HCT116 (cell line): ENCODE results near the gene AK6. TPM values are rescaled to one million over a fixed set of nuclear protein-coding genes. Genes with fewer than 3 reads are reported as not detected.

Experiments
- ATAC-seq: fragments of 200-7000 bp; cut with Tn5 transposase; 2 replicates; pipeline ENCODE4 v1.9.1; 2020; ENCODE audit warnings: mild to moderate bottlenecking, moderate library complexity
- BruUV-seq: library from RNA; stranded (reverse); fragments of 400-500 nt; replicated peaks from 2 replicates; lab custom pipeline; 2021; lab: Mats Ljungman, UMichigan
- CTCF ChIA-PET: fragments of 300-600 bp; sonication (Branson Sonifier 250); formaldehyde crosslinking; loops from one replicate; lab custom pipeline; 2021; ENCODE audit warnings: antibody characterized with exemption; lab: Charles Lee
- POLR2A ChIA-PET: fragments of 300-600, 350-600 bp; sonication (Branson Sonifier 250); formaldehyde crosslinking; loops from one replicate; lab custom pipeline; 2021; ENCODE audit warnings: antibody characterized with exemption; lab: Charles Lee
- RAD21 ChIA-PET, 2 experiments: fragments of 300-600 bp; sonication (Branson Sonifier 250); formaldehyde crosslinking; loops; one replicate each; lab custom pipeline; 2023; ENCODE audit warnings: low total read pairs in 2 of 2; ENCODE audit not compliant: uncharacterized antibody in 2 of 2, unreplicated experiment in 2 of 2, low non-redundant PET in 1 of 2; lab: Charles Lee
- DNase-seq: peaks from one replicate; pipeline ENCODE4 v3.0.0-alpha.2; 2010; ENCODE audit warnings: low read depth, low spot score
- H2AFZ ChIP-seq: fragments of 200-600 bp; shearing (Covaris generic), sonication (generic); 2 replicates; pipeline ENCODE4 v1.6.1; 2017; ENCODE audit warnings: low read depth, mixed run types, mixed read lengths, antibody characterized with exemption, low read length; ENCODE audit not compliant: poor library complexity, severe bottlenecking
- H3K27ac ChIP-seq: 2 replicates; pipeline ENCODE4 v1.5.1; 2012; ENCODE audit warnings: low read depth, low read length
- H3K27me3 ChIP-seq: fragments of 200-600 bp; sonication (generic); 2 replicates; pipeline ENCODE4 v1.6.1; 2016; ENCODE audit warnings: mixed run types, low read length, mixed read lengths; ENCODE audit not compliant: insufficient read depth
- H3K36me3 ChIP-seq, 2 experiments: fragments of 200-500 bp in 1 of 2; fragments of 200-600 bp in 1 of 2; sonication (Bioruptor generic) in 1 of 2; sonication (generic) in 1 of 2; 2 replicates each; pipeline versions ENCODE4 v1.5.1 to v1.6.1; 2014 to 2016; ENCODE audit warnings: low read length in 2 of 2, inconsistent platforms in 1 of 2, mixed read lengths in 1 of 2, mixed run types in 1 of 2; ENCODE audit not compliant: insufficient read depth in 2 of 2, control insufficient read depth in 1 of 2
- H3K4me1 ChIP-seq, 2 experiments: fragments of 200-600 bp in 1 of 2; sonication (generic) in 1 of 2; 2 replicates each; pipeline versions ENCODE4 v1.5.1 to v1.6.1; 2012 to 2017; ENCODE audit warnings: low read length in 2 of 2, inconsistent platforms in 1 of 2, mild to moderate bottlenecking in 1 of 2, mixed read lengths in 1 of 2, mixed run types in 1 of 2, moderate library complexity in 1 of 2; ENCODE audit not compliant: insufficient read depth in 2 of 2, control insufficient read depth in 1 of 2
- H3K4me2 ChIP-seq: fragments of 200-600 bp; sonication (generic); 2 replicates; pipeline ENCODE4 v1.6.1; 2017; ENCODE audit warnings: mixed run types, low read length, mixed read lengths
- H3K4me3 ChIP-seq, 2 experiments: fragments of 200-600 bp in 1 of 2; sonication (generic) in 1 of 2; replicated peaks in 1 of 2; 2 replicates each; pipeline ENCODE4 v1.5.1; 2011 to 2016; ENCODE audit warnings: low read length in 2 of 2, control low read depth in 1 of 2, low read depth in 1 of 2, mild to moderate bottlenecking in 1 of 2, mixed read lengths in 1 of 2, mixed run types in 1 of 2
- H3K79me2 ChIP-seq: fragments of 200-600 bp; sonication (generic); 2 replicates; pipeline ENCODE4 v1.6.1; 2017; ENCODE audit warnings: mild to moderate bottlenecking, mixed run types, low read length, moderate library complexity, mixed read lengths; ENCODE audit not compliant: insufficient read depth
- H3K9ac ChIP-seq: fragments of 200-600 bp; sonication (generic); 2 replicates; pipeline ENCODE4 v1.6.1; 2016; ENCODE audit warnings: low read length, mixed read lengths
- H3K9me2 ChIP-seq: fragments of 200-600 bp; sonication (generic), shearing (Covaris generic); 2 replicates; pipeline ENCODE4 v1.6.1; 2017; ENCODE audit warnings: mixed run types, mild to moderate bottlenecking, moderate library complexity; ENCODE audit not compliant: insufficient read depth
- H3K9me3 ChIP-seq, 2 experiments: fragments of 200-500 bp in 1 of 2; fragments of 200-600 bp in 1 of 2; sonication (Bioruptor generic) in 1 of 2; sonication (generic) in 1 of 2; 2 replicates each; pipeline ENCODE4 v1.6.1; 2014 to 2017; ENCODE audit warnings: low read length in 2 of 2, mixed read lengths in 2 of 2, inconsistent platforms in 1 of 2, low read depth in 1 of 2, mild to moderate bottlenecking in 1 of 2, mixed run types in 1 of 2, moderate library complexity in 1 of 2; ENCODE audit not compliant: control insufficient read depth in 1 of 2, insufficient read depth in 1 of 2
- H4K20me1 ChIP-seq: fragments of 200-600 bp; sonication (generic), shearing (Covaris generic); 2 replicates; pipeline ENCODE4 v1.6.1; 2017; ENCODE audit warnings: mixed run types, mild to moderate bottlenecking, moderate library complexity; ENCODE audit not compliant: insufficient read depth
- ATF3 ChIP-seq: IDR thresholded peaks from 2 replicates; pipeline ENCODE4 v1.6.1; 2012
- CTCF ChIP-seq, 3 experiments: fragments of 200-600 bp in 1 of 3; sonication (generic) in 1 of 3; IDR thresholded peaks in 2 of 3; conservative IDR thresholded peaks in 1 of 3; 2 replicates each; pipeline ENCODE4 v1.5.1; 2012 to 2017; ENCODE audit warnings: low read depth in 2 of 3, low read length in 2 of 3, antibody characterized with exemption in 1 of 3, borderline replicate concordance in 1 of 3, control low read depth in 1 of 3, mild to moderate bottlenecking in 1 of 3, mixed read lengths in 1 of 3, mixed run types in 1 of 3, moderate library complexity in 1 of 3; ENCODE audit not compliant: insufficient read depth in 1 of 3
- EGR1 ChIP-seq: IDR thresholded peaks from 2 replicates; pipeline ENCODE4 v1.6.1; 2012; ENCODE audit warnings: low read depth
- ELF1 ChIP-seq: IDR thresholded peaks from 2 replicates; pipeline ENCODE4 v1.6.1; 2012; ENCODE audit warnings: low read depth, borderline replicate concordance
- EZH2 ChIP-seq: fragments of 200-600 bp; sonication (generic); IDR thresholded peaks from 2 replicates; pipeline ENCODE4 v1.6.1; 2017; ENCODE audit warnings: antibody characterized with exemption, mixed run types
- FOSL1 ChIP-seq: IDR thresholded peaks from 2 replicates; pipeline ENCODE4 v1.6.1; 2012; ENCODE audit warnings: low read depth
- JUND ChIP-seq: IDR thresholded peaks from 2 replicates; pipeline ENCODE4 v1.6.1; 2012
- MAX ChIP-seq: IDR thresholded peaks from 2 replicates; pipeline ENCODE4 v1.6.1; 2012
- POLR2A ChIP-seq: IDR thresholded peaks from 2 replicates; pipeline ENCODE4 v1.7.0; 2011; ENCODE audit warnings: borderline replicate concordance; ENCODE audit not compliant: insufficient read depth, insufficient read length; ENCODE audit errors: extremely low read depth
- POLR2AphosphoS5 ChIP-seq: IDR thresholded peaks from 2 replicates; pipeline ENCODE4 v1.6.1; 2011; ENCODE audit warnings: mild to moderate bottlenecking, low read depth, low read length, moderate library complexity
- SIN3A ChIP-seq: IDR thresholded peaks from 2 replicates; pipeline ENCODE4 v1.6.1; 2012; ENCODE audit warnings: low read depth
- SP1 ChIP-seq: IDR thresholded peaks from 2 replicates; pipeline ENCODE4 v1.6.1; 2012; ENCODE audit warnings: low read depth
- SRF ChIP-seq: IDR thresholded peaks from 2 replicates; pipeline ENCODE4 v1.6.1; 2012; ENCODE audit warnings: low read depth
- YY1 ChIP-seq: IDR thresholded peaks from 2 replicates; pipeline ENCODE4 v1.6.1; 2011; ENCODE audit warnings: low read length, low read depth, moderate library complexity, mild to moderate bottlenecking; ENCODE audit not compliant: insufficient replicate concordance; ENCODE audit errors: extremely low read depth
- ZFX ChIP-seq: fragments of 450-650 bp; IDR thresholded peaks from 2 replicates; pipeline ENCODE4 v1.6.1; 2017
- intact Hi-C: fragments of 100-400 bp; cut with micrococcal nuclease; formaldehyde crosslinking; loops from 2 replicates; pipeline ENCODE4 v1.10.0; 2022
- total RNA-seq: library from RNA; stranded (reverse); gene quantifications from one replicate; pipeline ENCODE4 v1.2.1, GENCODE V29; 2021; ENCODE audit not compliant: unreplicated experiment

The AK6 gene
- total RNA-seq, 1 experiment from 2014 or later, result 33.4 TPM

GRCh38 chr5:69418554-69418953, 49.2 kb upstream of the AK6 start (continued):
- TF ChIP-seq SIN3A (no peak), JUND (no peak), ZFX (no peak), ATF3 (no peak), POLR2AphosphoS5 (no peak), POLR2A (no peak), ELF1 (no peak)
- TF ChIP-seq, all 23 proteins: peak for 0

- ChIA-PET CTCF (no interaction called here), POLR2A (no interaction called here), RAD21 (no interaction called here)
- DNase-seq (no peak), ATAC-seq (no peak)
- Histone ChIP-seq H3K27ac (no peak overlapping the region), H3K4me1 (peaks cover 5 to 17% of the 10 kb centered on the region in 2 experiments; a peak in 3 of 4 replicates), H3K36me3 (peaks cover 0 to 13% of the 10 kb centered on the region in 2 experiments; a peak in 1 of 4 replicates), H3K9me2 (no peaks in the 10 kb centered on the region), H3K79me2 (peaks cover 21% of the 10 kb centered on the region), H3K4me2 (peak overlapping the region; percentile 82), H3K9me3 (no peaks in the 10 kb centered on the region), H2AFZ (no peak overlapping the region), H4K20me1 (no peaks in the 10 kb centered on the region), H3K9ac (no peak overlapping the region), H3K27me3 (no peaks in the 10 kb centered on the region), H3K4me3 (no peak overlapping the region; a peak in 2 of 4 replicates)
- intact Hi-C loops, result no loop called here
- no peak for TF ChIP-seq FOSL1
- no peak for TF ChIP-seq ELF1
- TF ChIP-seq JUND, result no peak
- no peak for TF ChIP-seq POLR2A
- no peak for TF ChIP-seq EZH2
- TF ChIP-seq CTCF (IDR thresholded peaks at IDR 0.05 in 2 of 3, conservative IDR thresholded peaks at IDR 0.05 in 1 of 3; ENCODE audit: borderline replicate concordance in 1 of 3, insufficient read depth in 1 of 3, low read depth in 2 of 3, low read length in 2 of 3), result no peak
- no peak for TF ChIP-seq YY1
- no peak for TF ChIP-seq SRF
- TF ChIP-seq MAX, result no peak
- no peak for TF ChIP-seq EGR1
- TF ChIP-seq POLR2AphosphoS5, result no peak
- TF ChIP-seq SP1, result no peak
- BruUV-seq, result no TSS peak
Measured at GRCh38 chr5:69416699-69417098, 47.4 kb upstream of the AK6 start.
